ENCODE data around the gene ZFP36. TPM values are rescaled to one million over a fixed set of nuclear protein-coding genes. Genes with fewer than 3 reads are reported as not detected.

The ZFP36 gene
- total and polyA plus RNA-seq, 2 of the 8 experiments (the other 6 are each of a cell fraction or from before 2014, with no cell fraction given) = 4.0 to 10.9 TPM

DNA sequence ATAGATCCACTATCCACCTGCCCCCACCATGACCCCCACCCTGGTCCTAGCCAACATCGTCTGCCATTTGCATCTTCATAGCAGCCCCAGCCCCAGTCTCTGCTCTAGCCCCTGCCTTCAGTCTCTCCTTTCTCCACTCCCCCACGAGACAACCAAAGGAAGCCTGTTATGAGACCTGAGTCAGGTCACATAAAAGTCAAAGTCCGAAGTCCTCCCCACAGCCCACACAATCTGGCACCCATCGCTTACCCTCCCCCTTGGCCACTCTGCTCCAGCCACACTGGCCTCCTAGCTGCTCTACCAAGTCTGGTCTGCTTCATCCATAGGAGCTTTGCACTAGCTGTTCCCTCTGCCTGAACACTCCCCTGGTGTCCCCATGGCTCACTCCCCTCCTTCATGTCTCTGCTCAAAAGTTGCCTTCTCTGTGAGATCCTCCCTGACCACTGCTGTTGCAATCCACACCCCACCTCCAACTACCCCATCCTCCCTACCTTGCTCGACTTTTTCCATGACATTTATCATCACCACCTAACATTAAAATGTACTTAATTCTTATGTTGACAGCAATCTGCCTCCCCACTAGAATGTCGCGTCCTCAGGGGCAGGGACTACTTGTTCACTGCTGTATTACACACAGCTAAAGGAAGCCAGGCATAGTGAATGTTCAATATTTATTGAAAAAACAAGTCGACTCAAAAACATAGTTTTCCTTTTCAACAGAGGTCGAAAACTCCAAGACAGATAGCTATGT lies 4.6 kb downstream of the ZFP36 start (continued):
- TF ChIP-seq, protein P1, sequence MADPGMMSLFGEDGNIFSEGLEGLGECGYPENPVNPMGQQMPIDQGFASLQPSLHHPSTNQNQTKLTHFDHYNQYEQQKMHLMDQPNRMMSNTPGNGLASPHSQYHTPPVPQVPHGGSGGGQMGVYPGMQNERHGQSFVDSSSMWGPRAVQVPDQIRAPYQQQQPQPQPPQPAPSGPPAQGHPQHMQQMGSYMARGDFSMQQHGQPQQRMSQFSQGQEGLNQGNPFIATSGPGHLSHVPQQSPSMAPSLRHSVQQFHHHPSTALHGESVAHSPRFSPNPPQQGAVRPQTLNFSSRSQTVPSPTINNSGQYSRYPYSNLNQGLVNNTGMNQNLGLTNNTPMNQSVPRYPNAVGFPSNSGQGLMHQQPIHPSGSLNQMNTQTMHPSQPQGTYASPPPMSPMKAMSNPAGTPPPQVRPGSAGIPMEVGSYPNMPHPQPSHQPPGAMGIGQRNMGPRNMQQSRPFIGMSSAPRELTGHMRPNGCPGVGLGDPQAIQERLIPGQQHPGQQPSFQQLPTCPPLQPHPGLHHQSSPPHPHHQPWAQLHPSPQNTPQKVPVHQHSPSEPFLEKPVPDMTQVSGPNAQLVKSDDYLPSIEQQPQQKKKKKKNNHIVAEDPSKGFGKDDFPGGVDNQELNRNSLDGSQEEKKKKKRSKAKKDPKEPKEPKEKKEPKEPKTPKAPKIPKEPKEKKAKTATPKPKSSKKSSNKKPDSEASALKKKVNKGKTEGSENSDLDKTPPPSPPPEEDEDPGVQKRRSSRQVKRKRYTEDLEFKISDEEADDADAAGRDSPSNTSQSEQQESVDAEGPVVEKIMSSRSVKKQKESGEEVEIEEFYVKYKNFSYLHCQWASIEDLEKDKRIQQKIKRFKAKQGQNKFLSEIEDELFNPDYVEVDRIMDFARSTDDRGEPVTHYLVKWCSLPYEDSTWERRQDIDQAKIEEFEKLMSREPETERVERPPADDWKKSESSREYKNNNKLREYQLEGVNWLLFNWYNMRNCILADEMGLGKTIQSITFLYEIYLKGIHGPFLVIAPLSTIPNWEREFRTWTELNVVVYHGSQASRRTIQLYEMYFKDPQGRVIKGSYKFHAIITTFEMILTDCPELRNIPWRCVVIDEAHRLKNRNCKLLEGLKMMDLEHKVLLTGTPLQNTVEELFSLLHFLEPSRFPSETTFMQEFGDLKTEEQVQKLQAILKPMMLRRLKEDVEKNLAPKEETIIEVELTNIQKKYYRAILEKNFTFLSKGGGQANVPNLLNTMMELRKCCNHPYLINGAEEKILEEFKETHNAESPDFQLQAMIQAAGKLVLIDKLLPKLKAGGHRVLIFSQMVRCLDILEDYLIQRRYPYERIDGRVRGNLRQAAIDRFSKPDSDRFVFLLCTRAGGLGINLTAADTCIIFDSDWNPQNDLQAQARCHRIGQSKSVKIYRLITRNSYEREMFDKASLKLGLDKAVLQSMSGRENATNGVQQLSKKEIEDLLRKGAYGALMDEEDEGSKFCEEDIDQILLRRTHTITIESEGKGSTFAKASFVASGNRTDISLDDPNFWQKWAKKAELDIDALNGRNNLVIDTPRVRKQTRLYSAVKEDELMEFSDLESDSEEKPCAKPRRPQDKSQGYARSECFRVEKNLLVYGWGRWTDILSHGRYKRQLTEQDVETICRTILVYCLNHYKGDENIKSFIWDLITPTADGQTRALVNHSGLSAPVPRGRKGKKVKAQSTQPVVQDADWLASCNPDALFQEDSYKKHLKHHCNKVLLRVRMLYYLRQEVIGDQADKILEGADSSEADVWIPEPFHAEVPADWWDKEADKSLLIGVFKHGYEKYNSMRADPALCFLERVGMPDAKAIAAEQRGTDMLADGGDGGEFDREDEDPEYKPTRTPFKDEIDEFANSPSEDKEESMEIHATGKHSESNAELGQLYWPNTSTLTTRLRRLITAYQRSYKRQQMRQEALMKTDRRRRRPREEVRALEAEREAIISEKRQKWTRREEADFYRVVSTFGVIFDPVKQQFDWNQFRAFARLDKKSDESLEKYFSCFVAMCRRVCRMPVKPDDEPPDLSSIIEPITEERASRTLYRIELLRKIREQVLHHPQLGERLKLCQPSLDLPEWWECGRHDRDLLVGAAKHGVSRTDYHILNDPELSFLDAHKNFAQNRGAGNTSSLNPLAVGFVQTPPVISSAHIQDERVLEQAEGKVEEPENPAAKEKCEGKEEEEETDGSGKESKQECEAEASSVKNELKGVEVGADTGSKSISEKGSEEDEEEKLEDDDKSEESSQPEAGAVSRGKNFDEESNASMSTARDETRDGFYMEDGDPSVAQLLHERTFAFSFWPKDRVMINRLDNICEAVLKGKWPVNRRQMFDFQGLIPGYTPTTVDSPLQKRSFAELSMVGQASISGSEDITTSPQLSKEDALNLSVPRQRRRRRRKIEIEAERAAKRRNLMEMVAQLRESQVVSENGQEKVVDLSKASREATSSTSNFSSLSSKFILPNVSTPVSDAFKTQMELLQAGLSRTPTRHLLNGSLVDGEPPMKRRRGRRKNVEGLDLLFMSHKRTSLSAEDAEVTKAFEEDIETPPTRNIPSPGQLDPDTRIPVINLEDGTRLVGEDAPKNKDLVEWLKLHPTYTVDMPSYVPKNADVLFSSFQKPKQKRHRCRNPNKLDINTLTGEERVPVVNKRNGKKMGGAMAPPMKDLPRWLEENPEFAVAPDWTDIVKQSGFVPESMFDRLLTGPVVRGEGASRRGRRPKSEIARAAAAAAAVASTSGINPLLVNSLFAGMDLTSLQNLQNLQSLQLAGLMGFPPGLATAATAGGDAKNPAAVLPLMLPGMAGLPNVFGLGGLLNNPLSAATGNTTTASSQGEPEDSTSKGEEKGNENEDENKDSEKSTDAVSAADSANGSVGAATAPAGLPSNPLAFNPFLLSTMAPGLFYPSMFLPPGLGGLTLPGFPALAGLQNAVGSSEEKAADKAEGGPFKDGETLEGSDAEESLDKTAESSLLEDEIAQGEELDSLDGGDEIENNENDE (IDR thresholded peaks at IDR 0.05; ENCODE audit: insufficient replicate concordance, low read length) = no peak
- TF ChIP-seq EGR1 (IDR thresholded peaks at IDR 0.05; ENCODE audit: borderline replicate concordance, low read depth, low read length) (no peak), HDAC6 (IDR thresholded peaks at IDR 0.05; ENCODE audit: low read depth, low read length) (no peak), BRCA1 (IDR thresholded peaks at IDR 0.05; ENCODE audit: low read depth, low read length) (no peak), POLR2AphosphoS5 (IDR thresholded peaks at IDR 0.05; ENCODE audit: low read depth, low read length) (peak; percentile 88), EZH2 (IDR thresholded peaks at IDR 0.05; ENCODE audit: low read depth, low read length, severe bottlenecking) (no peak), POLR2A (IDR thresholded peaks at IDR 0.05; ENCODE audit: control extremely low read depth in 1 of 2, low read depth in 2 of 2, low read length in 2 of 2) (peak in 1 of 2 experiments; percentile 13; a peak in 1 of 3 replicates)
- TF ChIP-seq, protein P2, sequence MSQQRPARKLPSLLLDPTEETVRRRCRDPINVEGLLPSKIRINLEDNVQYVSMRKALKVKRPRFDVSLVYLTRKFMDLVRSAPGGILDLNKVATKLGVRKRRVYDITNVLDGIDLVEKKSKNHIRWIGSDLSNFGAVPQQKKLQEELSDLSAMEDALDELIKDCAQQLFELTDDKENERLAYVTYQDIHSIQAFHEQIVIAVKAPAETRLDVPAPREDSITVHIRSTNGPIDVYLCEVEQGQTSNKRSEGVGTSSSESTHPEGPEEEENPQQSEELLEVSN (IDR thresholded peaks at IDR 0.05) = no peak

All from H1 (cell line).